Measurements from ENCODE around the gene MED29.

Gene MED29

GRCh38 chr19:39390751-39391437 lies at the start of gene MED29, which contains the start of gene PAF1:
Gene MED29, plus strand, starts transcription at chr19:39391378. Its CDS starts 45 bp downstream, at chr19:39391423.
Gene PAF1, minus strand, starts transcription at chr19:39391106. Its CDS starts 242 bp downstream, at chr19:39390864.
- peak; percentile 63 for DNase-seq (ENCODE audit: low read depth)

- peak; percentile 96 for DNase-seq (ENCODE audit: low read depth)
Observed at GRCh38 chr19:39341719-39342604, 49.2 kb upstream of the MED29 start, which contains the start of gene SAMD4B. Gene SAMD4B, plus strand, starts transcription at chr19:39342421. Its CDS starts 14,473 bp downstream, at chr19:39356894.

DNA sequence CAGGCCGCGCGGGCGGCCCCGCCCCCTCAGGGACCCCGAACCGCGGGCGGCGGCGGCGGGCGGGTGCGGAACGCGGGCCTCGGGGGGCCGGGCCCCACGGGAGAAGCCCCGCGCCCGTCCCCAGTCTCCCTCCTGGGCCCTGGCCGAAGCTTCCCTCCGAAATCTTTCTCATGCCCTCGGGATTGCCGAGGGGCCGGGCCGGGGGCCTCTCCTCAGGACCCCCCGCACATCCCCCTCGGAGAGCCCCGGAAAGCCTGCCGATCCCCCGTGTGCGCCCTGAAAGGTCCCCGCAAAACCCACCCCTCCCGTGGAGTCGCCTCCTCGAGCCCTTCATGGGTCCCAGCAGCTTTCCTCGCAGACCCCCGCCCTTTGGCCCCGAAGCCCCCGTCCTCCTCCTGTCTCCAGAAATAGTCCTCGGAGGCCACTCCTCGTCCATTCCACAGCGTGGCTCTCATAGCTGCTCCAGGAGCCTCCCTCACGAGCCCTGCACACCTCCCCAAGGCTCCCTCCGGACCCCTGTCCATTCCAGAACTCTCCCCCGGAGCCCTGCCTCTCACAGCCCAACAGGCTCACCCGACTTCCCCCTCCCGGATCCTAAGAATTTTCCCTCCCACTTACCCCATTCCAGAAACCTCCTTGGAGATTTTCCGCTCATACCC lies 48.4 kb upstream of the MED29 start:
- no peak for DNase-seq (ENCODE audit: low read depth)

DNA sequence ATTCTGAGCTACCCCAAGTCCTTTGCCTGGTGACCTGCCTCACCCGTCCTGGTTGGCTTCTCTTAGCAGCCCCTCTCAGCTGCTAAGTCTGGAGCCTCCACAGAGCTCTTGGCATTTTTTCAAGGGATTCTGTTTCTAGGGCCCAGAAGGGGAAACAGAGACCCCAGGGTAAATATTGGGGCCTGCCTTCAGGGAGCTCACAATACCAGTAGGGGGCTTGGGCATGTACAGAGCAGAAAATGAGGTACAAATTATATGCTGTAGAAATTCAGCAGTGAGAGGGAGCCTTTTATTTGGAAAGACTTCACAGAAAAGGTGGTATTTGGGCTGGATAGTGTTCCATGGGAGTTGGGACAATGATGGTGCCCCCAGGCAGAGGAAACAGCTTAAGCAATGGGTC lies 45.2 kb upstream of the MED29 start:
- no peak for DNase-seq (ENCODE audit: low read depth)

GRCh38 chr19:39347332-39348164 lies 43.6 kb upstream of the MED29 start:
- no peak for DNase-seq (ENCODE audit: low read depth)

DNA sequence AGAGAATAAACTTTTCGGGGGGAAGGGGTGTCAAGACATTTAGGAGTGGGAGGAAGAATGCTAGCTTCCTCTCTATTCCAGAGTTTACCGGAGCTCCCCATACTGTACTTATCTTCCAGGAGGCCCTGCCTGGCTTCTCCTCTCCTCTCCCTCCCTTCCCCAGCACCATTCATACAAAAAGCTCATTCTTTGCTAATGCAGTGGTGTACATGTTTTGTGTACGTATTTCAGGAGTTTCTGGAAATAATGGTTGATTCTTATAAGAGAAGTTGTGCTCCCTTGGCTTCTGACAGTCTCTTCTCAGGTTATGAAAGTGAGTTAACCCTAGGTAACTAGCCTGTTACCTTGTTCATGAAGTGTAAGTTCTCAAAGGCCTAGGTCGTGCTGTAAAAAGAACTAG lies 41.9 kb upstream of the MED29 start:
- no peak for DNase-seq (ENCODE audit: low read depth)

DNA sequence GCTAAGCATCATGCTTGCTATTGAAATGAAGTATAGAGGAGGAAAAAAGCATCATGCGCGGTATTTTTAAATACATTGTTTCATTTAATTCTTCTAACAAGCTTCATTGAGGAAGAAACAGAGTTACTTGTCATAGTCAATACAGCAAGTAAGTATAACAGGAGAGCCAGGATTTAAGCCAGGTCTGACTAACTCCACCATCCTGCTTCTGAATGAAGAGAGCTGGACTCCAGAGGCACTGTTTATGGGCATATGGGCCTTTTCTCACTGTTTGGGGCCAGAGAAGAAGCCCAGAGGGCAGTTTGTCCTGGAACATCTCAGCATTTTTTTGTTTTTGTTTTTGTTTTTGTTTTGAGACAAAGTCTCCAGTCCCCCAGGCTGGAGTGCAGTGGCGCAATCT lies 41.0 kb upstream of the MED29 start:
- DNase-seq (ENCODE audit: low read depth), result no peak

DNA sequence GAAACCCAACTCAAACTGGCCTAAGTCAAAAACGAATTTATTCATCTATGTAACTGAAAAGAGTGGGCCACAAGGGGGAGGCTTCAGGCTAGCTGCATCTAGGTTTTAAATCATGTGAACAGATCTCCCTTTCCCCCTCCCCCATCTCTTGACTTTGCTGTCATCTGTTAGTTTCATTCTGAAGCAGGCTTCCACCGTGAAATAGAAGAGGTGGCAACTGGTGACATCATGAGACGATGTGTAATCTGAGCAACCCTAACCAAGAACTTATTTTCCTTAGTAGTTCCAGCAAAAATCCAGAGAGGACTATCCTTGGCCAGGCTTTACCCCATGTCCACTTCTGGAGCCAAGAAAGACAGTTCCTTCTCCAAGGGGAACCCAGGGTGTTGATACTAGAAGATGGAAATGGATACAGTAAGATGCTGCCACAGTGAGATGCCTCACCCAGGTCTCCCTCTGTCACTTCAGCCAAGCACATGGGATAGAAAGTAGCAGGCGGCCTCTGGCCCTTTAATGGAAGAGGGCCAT lies 39.6 kb upstream of the MED29 start:
- DNase-seq (ENCODE audit: low read depth), result no peak

GRCh38 chr19:39352381-39353255 lies 38.6 kb upstream of the MED29 start:
- no peak for DNase-seq (ENCODE audit: low read depth)

DNA sequence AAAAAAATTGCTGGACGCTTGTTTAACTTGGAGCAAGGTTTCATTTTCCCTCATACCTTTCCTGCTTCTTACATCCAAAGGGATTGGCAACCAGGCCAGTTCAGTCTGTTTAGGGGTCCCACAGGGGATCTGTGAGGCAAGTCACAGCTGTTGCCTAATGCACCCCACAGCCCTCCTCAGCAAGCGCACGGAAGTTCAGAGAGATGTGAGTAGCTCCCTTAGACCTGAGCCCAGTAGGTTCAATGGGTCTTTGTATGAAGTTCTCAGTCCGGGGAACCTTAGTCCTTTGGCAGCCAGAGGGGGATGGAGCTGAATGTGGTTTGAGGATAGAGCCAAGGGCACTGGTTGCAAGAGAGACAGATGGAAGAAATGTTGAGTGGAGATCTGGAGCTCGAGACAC lies 35.9 kb upstream of the MED29 start:
- DNase-seq (ENCODE audit: low read depth), result no peak

- DNase-seq (ENCODE audit: low read depth), result no peak
Observed at GRCh38 chr19:39356073-39356472, 35.1 kb upstream of the MED29 start.

DNA sequence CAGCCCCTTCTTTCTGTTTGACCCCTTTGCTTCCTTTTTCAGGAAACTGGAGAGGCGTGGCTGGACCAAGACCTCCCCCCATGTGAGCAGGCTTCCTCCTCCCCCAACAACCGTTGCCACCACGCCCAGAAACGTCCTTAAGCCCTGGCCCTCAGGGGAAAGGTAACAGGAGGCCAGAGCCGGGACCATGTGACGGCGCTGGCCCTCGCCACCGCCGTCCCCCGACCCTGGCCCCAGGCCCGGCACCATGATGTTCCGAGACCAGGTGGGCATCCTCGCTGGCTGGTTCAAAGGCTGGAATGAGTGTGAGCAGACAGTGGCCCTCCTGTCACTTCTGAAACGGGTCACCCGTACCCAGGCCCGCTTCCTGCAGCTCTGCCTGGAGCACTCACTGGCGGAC lies 34.5 kb upstream of the MED29 start:
- no peak for DNase-seq (ENCODE audit: low read depth)

DNA sequence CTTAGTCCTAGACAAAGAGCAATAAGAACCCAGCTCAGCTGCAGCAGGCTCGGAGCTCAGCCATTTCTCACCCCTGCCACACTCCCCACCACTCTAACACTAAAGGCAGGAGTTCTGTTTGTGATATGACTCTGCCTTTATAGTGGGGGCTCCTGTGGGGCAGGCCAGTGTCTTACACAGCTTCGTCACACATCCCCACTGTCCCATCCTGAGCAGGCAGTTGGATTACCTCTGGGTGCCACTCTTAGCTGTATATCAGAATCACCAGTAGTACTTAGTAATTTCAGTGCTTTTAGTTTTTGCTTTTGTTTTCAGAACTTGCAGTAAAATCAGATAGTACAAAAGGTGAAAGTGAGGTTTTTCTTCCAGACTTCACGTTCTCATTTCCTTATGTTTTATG lies 32.2 kb upstream of the MED29 start:
- no peak for DNase-seq (ENCODE audit: low read depth)

GRCh38 chr19:39360599-39360998 lies 30.6 kb upstream of the MED29 start:
- DNase-seq (ENCODE audit: low read depth), result no peak

- no peak for DNase-seq (ENCODE audit: low read depth)
Observed at GRCh38 chr19:39362682-39363657, 28.2 kb upstream of the MED29 start.

- no peak for DNase-seq (ENCODE audit: low read depth)
Observed at GRCh38 chr19:39363901-39364457, 27.2 kb upstream of the MED29 start.

DNA sequence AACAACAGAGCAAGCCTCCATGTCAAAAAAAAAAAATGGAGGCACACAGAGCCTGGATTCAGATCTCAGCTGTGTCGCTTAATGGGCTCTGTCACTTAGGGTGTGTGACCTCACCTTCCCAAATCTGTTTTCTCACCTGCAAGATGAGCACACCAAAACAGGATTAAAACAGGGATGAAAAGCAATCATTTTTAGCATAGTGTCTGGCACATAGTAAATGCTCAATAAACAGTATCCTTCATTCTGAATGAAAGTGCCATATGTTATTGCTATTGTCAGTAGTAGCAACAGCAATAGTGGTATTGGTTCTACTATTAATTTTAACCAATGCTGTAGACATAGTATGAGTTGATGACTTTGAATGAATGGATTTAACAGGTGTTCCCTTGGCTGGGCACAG lies 25.6 kb upstream of the MED29 start:
- no peak for DNase-seq (ENCODE audit: low read depth)

DNA sequence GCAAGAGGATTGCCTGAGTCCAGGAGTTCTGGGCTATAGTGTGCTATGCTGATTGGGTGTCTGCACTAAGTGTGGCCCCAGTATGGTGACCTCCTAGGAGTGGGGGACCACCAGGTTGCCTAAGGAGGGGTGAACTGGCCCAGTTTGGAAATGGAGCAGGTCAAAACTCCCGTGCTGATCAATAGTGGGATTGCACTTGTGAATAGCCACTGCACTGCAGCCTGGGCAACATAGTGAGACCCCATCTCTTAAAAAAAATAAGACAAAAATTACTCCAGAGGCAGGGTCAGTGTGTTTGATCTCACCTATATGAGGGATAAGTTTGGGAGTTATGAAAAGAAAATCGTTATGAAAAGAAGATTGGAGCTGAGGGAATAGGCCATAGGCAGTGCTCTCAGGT lies 22.0 kb upstream of the MED29 start:
- no peak for DNase-seq (ENCODE audit: low read depth)

- DNase-seq (ENCODE audit: low read depth), result no peak
Observed at GRCh38 chr19:39370735-39371134, 20.4 kb upstream of the MED29 start.
